Hepatocyte (in vitro differentiated cells): ENCODE measurements around the gene CYLD.

Source experiments
- EZH2 ChIP-seq: fragments of 200-600 bp; sonication (generic); IDR thresholded peaks from 2 replicates; pipeline ENCODE4 v1.6.1; 2016; ENCODE audit warnings: antibody characterized with exemption, mild to moderate bottlenecking, borderline replicate concordance
- EZH2phosphoT487 ChIP-seq: fragments of 200-600 bp; sonication (generic); IDR thresholded peaks from one replicate; pipeline ENCODE4 v1.6.1; 2018; ENCODE audit warnings: antibody characterized with exemption, mild to moderate bottlenecking, low read depth, moderate library complexity; ENCODE audit not compliant: unreplicated experiment, severe bottlenecking
- TF ChIP-seq, protein P1 (sequence below): fragments of 200-600 bp; sonication (generic); IDR thresholded peaks from 2 replicates; pipeline ENCODE4 v1.5.1; 2016; ENCODE audit warnings: antibody characterized with exemption, mild to moderate bottlenecking; ENCODE audit not compliant: poor library complexity

GRCh38 chr16:50741781-50742575 lies at the start of gene CYLD:
- TF ChIP-seq, protein P1, sequence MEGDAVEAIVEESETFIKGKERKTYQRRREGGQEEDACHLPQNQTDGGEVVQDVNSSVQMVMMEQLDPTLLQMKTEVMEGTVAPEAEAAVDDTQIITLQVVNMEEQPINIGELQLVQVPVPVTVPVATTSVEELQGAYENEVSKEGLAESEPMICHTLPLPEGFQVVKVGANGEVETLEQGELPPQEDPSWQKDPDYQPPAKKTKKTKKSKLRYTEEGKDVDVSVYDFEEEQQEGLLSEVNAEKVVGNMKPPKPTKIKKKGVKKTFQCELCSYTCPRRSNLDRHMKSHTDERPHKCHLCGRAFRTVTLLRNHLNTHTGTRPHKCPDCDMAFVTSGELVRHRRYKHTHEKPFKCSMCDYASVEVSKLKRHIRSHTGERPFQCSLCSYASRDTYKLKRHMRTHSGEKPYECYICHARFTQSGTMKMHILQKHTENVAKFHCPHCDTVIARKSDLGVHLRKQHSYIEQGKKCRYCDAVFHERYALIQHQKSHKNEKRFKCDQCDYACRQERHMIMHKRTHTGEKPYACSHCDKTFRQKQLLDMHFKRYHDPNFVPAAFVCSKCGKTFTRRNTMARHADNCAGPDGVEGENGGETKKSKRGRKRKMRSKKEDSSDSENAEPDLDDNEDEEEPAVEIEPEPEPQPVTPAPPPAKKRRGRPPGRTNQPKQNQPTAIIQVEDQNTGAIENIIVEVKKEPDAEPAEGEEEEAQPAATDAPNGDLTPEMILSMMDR: no peak
- TF ChIP-seq EZH2: no peak
- TF ChIP-seq EZH2phosphoT487: no peak
